ENCODE results near the gene TYSND1.
"Not testable (repeated sequence)": the region's sequence is repeated elsewhere in the genome, so short reads cannot be mapped to it uniquely, and the experiment has no call there.

TYSND1 gene

GRCh38 chr10:70146489-70147258 is at the start of gene TYSND1:
TYSND1 (minus strand) TSS chr10:70146700; CDS start chr10:70146586, 114 bp downstream.
- DNase-seq, result peak; percentile 95

DNA sequence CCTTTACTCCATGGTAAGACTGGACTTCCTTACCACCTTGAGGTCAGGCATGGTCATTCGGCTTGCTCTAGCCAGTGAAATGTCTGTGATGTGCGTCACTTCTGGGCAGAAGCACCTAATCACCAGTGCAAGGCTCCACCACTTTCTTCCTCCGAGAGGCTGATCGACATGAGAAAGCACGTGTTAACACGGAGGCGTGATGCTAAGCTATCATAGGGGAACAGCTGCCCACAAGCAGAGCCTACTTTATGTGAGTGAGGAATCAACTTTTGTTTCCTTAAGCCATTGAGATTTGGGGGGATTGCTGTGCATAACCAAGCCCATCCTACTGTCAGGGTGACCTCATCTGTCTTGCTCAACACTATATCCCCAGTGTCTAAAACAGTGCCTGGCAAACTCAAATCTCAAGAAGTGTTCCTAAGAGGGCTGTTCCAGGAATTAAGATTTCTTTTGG is 46.9 kb upstream of the TYSND1 start:
- no peak for DNase-seq

DNA sequence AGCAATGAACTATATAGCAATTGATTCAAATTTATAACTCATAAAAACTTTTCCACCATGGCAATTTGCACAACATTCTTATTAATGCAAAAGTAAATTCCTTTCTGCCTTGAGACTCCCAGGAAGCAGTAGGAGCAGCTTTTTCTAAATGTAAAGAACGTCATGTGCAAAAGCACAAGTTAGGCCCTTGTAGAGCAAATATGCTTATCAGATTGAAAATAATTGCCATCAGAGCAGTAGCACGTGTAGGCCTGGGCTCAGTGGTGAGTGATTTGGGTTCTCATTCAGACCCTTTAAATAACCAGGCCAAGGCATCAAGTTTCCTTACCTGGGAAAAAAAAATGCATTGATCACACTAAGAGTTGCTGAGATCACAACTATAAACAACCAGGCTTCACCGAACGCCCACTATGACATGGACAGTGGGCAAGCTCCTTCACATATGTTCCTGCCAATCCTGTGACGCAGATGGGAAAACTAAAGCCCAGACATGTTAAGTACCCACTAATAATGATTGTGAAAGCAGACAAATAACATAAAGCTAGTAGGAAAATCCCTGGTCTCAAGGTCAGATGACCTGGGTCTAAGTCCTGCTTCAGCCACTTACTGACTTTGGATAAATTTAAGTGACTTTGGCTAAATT is 45.9 kb upstream of the TYSND1 start:
- DNase-seq, result no peak

DNA sequence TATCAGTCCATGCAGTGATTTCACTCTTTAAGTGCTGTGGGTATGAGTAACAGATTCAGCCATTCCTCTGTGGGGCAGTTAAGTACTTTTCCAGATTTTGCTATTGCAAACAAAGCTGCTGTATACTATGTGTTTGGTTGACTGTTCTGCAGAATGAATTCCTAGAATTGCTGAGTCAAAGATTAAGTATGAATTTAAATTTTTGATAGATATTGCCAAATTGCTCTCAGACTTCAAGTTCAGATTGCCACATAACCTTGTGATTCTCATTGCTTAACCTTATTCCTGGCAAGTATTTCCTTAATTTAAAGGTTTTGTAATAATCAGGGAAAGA is 45.4 kb upstream of the TYSND1 start:
- DNase-seq, result no peak

DNA sequence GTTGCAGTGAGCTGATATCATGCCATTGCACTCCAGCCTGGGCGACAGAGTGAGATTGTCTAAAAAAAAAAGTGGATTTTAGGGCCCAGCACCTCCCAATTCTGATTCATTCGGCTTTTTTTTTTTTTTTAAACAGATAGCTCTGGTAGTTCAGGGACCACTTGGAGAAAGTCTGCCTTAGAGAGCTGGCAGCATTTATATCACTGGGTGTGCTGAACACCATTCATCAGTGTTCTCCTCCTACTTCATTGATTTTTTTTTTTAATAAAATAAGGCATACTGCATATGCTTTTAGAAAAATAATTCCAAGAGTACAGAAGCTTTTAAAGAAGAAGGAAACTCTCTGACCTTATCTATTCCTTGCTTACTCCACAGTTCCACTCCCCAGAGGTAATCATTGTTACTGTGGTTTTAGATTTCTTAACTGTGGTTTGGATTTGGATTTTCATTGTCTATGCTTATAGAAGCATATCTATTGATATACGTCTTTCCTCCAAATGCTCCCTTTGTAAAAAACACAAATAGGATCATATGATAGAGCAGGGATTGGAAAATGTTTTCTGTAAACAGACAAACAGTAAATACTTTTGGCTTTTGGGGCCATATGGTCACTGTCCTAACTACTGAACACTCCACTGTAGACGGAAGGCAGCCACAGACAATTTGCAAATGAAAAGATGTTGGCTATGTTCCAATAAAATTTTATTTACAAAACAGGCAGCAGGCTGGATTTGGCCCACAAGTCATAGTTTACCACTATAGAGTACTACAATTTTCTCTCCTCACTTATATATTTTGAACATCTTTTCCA is 44.9 kb upstream of the TYSND1 start:
- no peak for DNase-seq

DNA sequence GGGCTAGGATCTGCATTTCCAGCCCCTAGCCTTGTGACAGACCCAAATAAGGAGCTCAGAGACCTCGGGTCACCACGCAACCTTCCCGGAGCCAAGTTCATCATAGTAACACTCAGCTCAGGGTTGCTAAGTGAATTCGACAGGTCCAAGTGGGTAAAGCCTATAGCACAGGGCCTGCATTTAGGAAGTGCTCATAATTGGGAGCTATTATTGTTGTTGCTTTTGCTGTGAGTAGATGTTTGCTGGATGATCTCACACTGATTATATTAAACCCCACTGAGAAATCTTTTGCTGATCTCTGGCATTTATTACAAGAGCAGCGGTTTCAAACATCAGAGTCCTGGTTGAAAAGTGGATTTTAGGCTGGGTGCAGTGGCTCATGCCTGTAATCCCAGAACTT is 44.1 kb upstream of the TYSND1 start:
- DNase-seq, result no peak

- DNase-seq, result no peak
Observed at GRCh38 chr10:70190102-70190501, 43.6 kb upstream of the TYSND1 start.

DNA sequence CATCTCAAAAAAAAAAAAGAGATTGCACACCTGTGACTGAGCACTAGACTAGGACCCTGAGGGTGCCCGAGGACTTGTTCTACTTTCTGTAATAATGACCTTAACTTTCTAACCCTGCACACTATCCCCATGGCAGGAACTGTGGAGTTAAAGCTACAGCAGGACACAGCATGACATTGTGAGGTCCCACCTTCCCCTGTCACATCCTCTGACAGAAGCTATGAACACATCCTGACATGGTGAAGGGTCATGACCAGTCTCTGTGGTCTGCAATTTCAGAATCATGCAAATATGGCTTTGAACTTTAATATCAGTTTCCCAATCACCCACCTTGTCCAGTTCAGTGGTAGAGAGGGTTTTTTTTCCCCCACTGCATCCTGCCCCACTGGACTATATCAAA is 42.3 kb upstream of the TYSND1 start:
- no peak for DNase-seq

DNA sequence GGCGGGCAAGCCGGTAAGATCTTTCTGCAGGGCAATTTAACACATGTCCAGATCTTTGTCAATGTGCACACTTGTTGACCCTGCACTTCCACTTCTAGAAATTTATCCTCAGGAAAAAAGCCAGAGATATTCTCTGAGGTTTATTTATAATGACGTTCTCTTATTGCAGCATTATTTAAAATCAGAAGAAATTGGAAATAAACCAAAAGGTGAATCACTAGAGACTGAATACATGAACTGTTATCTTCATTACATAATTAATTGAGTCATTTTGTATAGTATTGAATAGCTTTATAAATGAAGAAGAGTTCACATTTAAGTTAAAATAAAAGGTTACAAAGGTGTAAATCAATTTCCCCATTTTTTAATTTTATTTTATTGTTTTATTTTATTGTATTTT is 40.1 kb upstream of the TYSND1 start:
- no peak for DNase-seq

DNA sequence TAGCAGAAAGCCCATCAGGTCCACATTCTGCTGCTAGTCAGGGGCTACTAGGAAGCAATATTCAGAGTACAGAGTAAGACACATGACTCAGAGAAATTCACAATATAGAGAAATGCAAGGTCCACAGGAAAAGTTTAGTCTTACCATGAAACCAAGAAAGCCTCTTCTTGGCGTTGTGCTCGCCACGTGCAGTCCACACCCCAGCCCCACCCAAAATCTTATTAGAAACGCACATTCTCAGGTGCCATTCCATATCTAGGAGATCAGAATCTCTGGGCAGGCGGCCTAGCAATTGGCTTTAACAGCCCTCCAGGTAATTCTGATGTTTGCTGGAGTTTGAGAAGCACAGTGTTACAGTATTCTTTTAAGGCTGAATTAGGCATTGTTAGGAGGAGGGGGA is 39.6 kb upstream of the TYSND1 start:
- DNase-seq, result no peak

GRCh38 chr10:70183304-70183703 is 36.8 kb upstream of the TYSND1 start:
- no peak for DNase-seq

GRCh38 chr10:70179209-70179608 is 32.7 kb upstream of the TYSND1 start:
- DNase-seq, result not testable (repeated sequence)

DNA sequence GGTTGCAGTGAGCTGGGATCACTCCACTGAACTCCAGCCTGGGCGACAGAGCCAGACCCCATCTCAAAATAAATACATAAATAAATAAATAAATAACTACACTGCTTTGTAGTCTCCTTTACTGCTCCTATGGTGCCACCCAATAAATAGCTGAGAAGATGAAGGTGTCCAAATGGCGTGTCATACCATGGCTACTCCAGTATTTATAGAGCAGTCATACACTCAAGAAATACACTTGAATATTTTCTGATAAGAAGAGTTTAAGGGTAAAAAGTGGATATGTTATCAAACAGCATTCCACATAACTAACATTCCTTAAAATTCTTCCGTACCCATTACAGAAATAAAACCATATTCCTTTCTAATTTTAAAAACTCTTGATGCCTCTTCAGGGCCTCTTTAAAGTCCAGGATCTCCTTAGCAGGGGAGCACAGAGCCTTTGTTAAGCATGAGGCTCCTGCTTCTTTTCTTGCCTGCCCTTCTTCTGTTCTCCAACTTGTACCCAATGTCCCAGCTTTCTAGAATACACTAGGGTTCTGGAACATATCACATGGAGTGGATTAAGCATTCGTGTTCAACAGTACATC is 31.7 kb upstream of the TYSND1 start:
- no peak for DNase-seq

DNA sequence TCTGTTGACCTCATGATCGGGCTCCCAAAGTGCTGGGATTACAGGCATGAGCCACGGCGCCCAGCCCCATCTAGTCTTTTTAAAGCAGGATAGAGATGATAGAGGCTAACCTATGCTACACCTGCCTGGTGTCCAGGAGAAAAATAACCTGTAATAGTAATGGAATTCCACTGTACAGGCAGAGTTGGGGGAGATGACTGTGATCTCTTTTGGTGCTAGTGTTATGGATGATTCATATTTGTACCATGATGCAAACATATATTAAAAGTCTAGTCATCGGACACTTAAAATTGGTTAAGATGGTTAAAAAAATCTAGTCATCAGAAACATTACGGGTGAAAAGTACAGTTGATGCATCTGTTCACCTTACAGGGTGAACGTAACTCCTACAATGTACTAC is 29.9 kb upstream of the TYSND1 start:
- no peak for DNase-seq

DNA sequence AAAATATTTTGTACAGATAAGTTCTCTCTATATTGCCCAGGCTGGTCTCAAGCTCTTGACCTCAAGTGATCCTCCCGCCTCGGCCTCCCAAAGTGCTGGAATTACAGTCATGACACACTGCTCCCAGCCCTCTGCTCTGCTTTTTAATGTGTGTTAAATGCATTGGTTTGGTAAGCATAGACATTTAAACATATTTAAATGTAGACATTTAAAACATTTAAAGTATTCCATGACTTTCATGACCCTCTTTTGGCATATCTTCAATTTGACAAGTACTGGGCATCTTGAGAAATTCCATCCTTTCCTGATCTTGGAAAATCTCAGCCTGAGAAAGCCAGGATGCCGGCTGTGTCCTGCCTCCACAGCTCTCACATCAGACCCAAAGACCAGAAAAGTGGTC is 29.0 kb upstream of the TYSND1 start:
- no peak for DNase-seq

DNA sequence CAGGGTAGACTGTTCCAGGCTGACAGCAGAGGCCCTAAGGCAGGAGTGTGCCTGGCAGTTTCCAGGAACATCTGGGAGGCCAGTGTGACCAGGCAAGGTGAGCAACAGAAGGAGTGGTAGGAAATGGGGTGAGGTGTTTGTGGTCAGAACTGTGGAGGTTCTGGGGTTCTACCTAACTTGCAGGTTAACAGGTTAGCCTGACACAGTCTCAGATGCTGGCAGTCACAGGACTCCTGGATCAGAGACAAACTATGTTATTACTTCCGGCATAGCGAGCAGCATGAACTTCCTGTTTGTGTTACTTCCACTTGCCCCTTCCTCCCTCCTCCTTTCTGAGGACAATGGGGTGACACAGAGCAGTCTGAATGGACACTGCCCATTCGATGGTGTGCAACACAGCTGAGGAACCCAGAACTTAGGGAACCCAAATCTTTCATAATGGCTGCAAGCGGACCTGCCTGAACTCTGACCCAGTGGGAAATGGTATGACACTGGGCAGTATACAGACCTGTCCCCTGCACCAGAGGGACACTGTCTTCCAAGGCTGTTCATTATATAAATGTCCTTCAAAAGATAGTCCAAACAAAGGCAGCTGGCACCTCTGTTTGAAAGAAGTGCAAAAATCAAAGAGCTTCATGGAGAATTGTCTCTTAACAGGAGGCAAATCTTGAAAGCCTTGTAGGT is 27.7 kb upstream of the TYSND1 start:
- peak; percentile 33 for DNase-seq

DNA sequence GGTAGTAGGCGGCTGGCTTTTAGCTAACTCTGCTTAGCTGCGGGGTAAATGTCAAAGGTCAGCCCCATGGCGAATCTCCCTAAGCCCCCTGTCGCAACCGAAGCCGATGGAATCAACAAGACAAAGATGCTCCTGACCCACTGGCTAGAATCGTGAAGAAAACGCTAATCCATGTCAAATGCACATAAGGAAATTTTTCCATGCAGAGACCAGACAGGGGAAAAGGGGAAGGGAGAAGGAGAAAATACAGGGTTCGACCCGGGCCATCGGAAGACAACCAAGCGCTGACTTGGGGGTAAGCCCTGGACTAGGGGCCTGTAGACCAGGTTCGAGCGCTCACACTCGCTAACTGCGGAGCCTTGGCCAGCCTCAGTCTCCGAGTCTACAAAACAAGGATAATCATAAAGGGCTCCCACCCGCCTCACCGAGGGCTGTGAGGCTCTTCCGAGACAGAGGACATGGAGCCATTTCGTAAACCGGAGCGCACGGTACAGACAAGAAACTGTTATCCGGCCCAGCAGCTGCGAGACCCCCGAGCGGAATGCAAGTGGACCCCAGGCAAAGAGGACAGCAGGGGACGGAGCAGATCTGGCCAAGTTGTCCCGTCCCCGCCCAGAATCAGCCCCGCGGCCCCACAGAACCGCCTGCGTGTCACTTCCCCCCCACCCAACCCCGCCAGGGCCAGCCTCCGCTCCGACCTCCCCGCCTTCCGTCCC is 23.3 kb upstream of the TYSND1 start:
- no peak for DNase-seq

GRCh38 chr10:70169011-70169410 is 22.5 kb upstream of the TYSND1 start:
- no peak for DNase-seq

DNA sequence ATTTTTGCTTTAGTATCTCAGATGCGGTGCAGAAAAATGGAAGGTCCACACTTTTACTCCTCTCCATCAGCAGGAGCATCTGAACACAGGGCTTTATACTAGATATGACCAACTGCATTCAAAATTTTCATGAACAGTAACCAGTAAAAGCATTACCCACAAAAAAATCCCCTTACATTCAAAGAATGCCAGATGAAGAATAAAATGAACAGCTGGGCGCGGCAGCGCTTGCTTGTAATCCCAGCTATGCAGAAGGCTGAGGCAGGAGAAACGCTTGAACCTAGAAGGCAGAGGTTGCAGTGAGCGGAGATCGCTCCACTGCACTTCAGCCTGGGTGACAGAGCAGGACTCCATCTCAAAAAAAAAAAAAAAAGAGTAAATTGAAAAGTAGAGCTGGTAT is 20.7 kb upstream of the TYSND1 start:
- no peak for DNase-seq

DNA sequence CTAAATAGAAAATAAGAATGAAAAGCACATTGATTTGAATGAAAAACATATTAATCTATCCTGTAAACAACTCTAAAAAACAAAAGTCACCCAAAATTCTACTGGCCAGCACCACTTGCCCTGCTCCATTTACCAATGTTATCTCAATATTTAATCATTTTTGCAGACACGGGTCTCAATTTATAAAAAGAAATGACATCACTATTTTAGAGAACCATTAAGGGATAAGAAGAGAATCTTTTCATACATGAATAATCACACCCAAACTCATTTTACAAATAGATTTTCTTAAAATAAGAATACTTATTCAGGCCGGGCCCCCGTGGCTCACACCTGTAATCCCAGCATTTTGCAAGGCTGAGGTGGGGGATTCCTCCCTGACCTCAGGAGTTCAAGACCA is 19.9 kb upstream of the TYSND1 start:
- DNase-seq, result no peak

DNA sequence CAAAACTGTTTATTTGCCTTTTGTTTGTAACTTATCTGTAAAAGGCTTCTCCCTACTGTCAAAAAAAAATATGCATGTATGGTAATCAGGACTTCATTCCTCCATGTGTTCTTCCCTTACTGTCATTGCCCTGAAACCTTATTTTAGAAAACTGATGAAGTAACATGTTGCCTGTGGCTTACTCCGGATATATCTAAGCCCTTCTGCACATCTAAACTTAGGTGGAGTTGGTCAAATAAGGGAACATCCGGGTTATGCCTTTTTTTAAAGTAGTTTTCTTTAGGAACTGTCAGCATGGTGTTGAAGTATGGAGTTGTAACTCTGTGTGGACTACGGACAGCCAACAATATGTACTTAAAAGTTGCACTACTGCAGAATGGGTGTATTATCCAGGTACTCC is 17.7 kb upstream of the TYSND1 start:
- no peak for DNase-seq

DNA sequence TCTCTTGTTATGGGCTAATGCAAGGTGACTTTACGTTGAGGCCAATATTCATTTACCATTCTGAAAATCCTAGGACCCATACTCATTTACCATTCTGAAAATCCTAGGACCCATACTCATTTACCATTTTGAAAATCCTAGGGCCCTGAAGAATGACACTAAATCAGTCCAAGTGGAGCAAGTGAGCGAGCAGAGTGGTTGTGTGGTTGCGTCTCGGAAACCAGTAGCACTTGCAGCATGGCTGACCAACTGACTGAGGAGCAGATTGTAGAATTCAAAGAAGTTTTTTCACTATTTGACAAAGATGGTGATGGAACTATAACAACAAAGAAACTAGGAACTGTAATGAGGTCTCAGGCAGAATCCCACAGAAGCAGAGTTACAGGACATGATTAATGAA is 16.9 kb upstream of the TYSND1 start:
- no peak for DNase-seq

DNA sequence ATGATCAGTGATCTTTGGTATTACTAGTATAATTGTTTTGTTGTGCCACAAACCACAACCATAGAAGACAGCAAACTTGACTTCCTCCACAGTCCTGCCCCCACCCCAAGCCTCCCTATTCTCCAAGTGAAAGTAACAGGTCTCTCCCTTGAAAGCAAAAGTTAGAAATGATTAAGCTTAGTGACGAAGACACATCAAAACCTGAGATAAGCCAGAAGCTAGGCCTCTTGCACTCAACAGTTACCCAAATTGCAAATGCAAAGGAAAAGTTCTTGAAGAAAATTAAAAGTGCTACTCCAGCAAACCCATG is 16.3 kb upstream of the TYSND1 start:
- peak; percentile 71 for DNase-seq

Measured in stimulated activated CD4-positive, alpha-beta T cell treated with anti-CD3 and anti-CD28 coated beads, Interleukin-4, amount 100 ng/mL, for 24 hours (primary cell).